ENCODE results near the gene ASB13.

DNA sequence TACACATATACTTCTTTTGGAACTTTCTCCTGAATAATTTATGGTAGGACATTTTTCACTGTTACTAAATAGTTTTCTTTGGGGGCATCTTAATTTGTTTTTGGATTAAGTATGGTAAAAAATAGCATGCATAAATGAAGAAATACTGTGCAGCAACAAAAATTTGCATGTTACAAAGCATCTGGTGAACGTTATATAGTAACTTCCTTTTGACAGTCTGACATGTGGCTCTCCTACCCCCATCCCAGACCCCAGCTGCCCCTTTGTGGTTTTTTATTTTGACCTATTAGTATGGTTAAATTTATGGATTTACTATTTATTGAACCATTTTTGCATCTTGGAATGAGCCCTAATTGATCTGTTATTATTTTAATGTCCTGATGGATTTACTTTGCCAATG lies 28.2 kb upstream of the ASB13 start:
- TF ChIP-seq RFX5 (IDR thresholded peaks at IDR 0.05; ENCODE audit: low read depth, low read length) (no peak), FOXM1 (IDR thresholded peaks at IDR 0.05; ENCODE audit: low read depth, low read length) (no peak), SUZ12 (IDR thresholded peaks at IDR 0.05; ENCODE audit: unreplicated experiment) (no peak), POLR2A (IDR thresholded peaks at IDR 0.05; ENCODE audit: low read depth, low read length) (no peak), POLR2AphosphoS5 (IDR thresholded peaks at IDR 0.05; ENCODE audit: low read length) (no peak), SREBF2 (IDR thresholded peaks at IDR 0.05; ENCODE audit: low read length) (no peak), KLF5 (IDR thresholded peaks at IDR 0.05; ENCODE audit: partially characterized antibody) (no peak), SMAD1 (IDR thresholded peaks at IDR 0.05; ENCODE audit: low read depth, partially characterized antibody) (no peak), HCFC1 (IDR thresholded peaks at IDR 0.05; ENCODE audit: low read length) (no peak), ZNF217 (IDR thresholded peaks at IDR 0.05) (no peak), SMC3 (IDR thresholded peaks at IDR 0.05; ENCODE audit: borderline replicate concordance, low read length) (no peak)
- TF ChIP-seq, protein P1, sequence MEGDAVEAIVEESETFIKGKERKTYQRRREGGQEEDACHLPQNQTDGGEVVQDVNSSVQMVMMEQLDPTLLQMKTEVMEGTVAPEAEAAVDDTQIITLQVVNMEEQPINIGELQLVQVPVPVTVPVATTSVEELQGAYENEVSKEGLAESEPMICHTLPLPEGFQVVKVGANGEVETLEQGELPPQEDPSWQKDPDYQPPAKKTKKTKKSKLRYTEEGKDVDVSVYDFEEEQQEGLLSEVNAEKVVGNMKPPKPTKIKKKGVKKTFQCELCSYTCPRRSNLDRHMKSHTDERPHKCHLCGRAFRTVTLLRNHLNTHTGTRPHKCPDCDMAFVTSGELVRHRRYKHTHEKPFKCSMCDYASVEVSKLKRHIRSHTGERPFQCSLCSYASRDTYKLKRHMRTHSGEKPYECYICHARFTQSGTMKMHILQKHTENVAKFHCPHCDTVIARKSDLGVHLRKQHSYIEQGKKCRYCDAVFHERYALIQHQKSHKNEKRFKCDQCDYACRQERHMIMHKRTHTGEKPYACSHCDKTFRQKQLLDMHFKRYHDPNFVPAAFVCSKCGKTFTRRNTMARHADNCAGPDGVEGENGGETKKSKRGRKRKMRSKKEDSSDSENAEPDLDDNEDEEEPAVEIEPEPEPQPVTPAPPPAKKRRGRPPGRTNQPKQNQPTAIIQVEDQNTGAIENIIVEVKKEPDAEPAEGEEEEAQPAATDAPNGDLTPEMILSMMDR (IDR thresholded peaks at IDR 0.05 in 2 of 3, conservative IDR thresholded peaks at IDR 0.05 in 1 of 3; ENCODE audit: control insufficient read depth in 2 of 3, extremely low read depth in 1 of 3, insufficient read depth in 1 of 3, low read depth in 3 of 3, low read length in 3 of 3), result no peak
- TF ChIP-seq, protein P2, sequence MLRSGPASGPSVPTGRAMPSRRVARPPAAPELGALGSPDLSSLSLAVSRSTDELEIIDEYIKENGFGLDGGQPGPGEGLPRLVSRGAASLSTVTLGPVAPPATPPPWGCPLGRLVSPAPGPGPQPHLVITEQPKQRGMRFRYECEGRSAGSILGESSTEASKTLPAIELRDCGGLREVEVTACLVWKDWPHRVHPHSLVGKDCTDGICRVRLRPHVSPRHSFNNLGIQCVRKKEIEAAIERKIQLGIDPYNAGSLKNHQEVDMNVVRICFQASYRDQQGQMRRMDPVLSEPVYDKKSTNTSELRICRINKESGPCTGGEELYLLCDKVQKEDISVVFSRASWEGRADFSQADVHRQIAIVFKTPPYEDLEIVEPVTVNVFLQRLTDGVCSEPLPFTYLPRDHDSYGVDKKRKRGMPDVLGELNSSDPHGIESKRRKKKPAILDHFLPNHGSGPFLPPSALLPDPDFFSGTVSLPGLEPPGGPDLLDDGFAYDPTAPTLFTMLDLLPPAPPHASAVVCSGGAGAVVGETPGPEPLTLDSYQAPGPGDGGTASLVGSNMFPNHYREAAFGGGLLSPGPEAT (IDR thresholded peaks at IDR 0.05; ENCODE audit: low read depth), result no peak
